Cardiac fibroblast (primary cell): ENCODE measurements around the gene GTF3C5.
A peak's percentile ranks its signal among the peaks of the same experiment; 100 is the strongest.
"Not testable (repeated sequence)": the region's sequence is repeated elsewhere in the genome, so short reads cannot be mapped to it uniquely, and the experiment has no call there.

Experiments
- DNase-seq, 2 donors: peaks; one replicate each; pipeline versions ENCODE4 v3.0.0 to v3.0.0-alpha.2; 2010; ENCODE audit warnings: low read depth in 2 of 2
- H3K4me3 ChIP-seq, 2 donors: replicated peaks in 1 of 2; 1 replicate in 1 of 2; 2 replicates in 1 of 2; pipeline ENCODE4 v1.5.1; 2011; ENCODE audit warnings: low read depth in 2 of 2, low read length in 2 of 2, mild to moderate bottlenecking in 2 of 2, moderate library complexity in 1 of 2
- CTCF ChIP-seq: IDR thresholded peaks from one replicate; pipeline ENCODE4 v1.5.1; 2011; ENCODE audit warnings: low read depth, mild to moderate bottlenecking, low read length, inconsistent platforms

GTF3C5 gene

GRCh38 chr9:133031130-133031422 lies 279 bp downstream of the GTF3C5 start:
- DNase-seq, result no peak
- no peak for TF ChIP-seq CTCF
- H3K4me3 ChIP-seq, result peak overlapping the region; percentile 73 to 92

GRCh38 chr9:133031496-133031911 lies 707 bp downstream of the GTF3C5 start:
- TF ChIP-seq CTCF, result no peak
- H3K4me3 ChIP-seq, result peak overlapping the region; percentile 73 to 92
- no peak for DNase-seq

GRCh38 chr9:133032171-133032570 lies 1.4 kb downstream of the GTF3C5 start:
- H3K4me3 ChIP-seq, result no peak overlapping the region
- no peak for TF ChIP-seq CTCF
- DNase-seq, result no peak

- no peak overlapping the region for H3K4me3 ChIP-seq
- no peak for DNase-seq
- no peak for TF ChIP-seq CTCF
These were observed 4.9 kb downstream of the GTF3C5 start for GRCh38 chr9:133035669-133036068.

- TF ChIP-seq CTCF, result no peak
- no peak for DNase-seq
- H3K4me3 ChIP-seq, result no peak overlapping the region
These were observed 7.1 kb downstream of the GTF3C5 start for GRCh38 chr9:133037775-133038515.

- H3K4me3 ChIP-seq, result not testable (repeated sequence)
- TF ChIP-seq CTCF, result peak; percentile 62
- peak; percentile 58 to 62 for DNase-seq
These were observed 10.2 kb downstream of the GTF3C5 start for GRCh38 chr9:133040892-133041479.
